Measurements from ENCODE around the gene SLC7A6.

The SLC7A6 gene

DNA sequence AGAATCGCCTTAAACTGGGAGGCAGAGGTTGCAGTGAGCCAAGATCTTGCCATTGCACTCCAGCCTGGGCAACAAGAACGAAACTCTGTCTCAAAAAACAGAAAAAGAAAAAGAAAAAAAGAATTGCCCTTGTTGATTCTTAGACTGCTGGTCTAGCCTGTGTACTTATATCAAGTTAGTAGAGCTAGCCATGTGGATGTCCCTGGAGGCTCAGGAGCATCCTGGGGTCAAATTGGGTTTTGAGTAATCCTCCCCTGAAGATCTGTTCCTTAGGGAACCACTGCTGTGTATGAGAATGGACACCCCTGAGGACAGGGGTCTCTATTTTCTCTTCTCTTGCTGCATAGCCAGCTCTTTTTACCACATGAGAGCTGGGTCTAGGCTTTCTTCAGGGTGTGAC lies 24.9 kb downstream of the SLC7A6 start:
- no peaks in the 10 kb centered on the region for H3K9me2 ChIP-seq (replicated peaks; ENCODE audit: low read depth, low read length)
- TF ChIP-seq, protein P1, sequence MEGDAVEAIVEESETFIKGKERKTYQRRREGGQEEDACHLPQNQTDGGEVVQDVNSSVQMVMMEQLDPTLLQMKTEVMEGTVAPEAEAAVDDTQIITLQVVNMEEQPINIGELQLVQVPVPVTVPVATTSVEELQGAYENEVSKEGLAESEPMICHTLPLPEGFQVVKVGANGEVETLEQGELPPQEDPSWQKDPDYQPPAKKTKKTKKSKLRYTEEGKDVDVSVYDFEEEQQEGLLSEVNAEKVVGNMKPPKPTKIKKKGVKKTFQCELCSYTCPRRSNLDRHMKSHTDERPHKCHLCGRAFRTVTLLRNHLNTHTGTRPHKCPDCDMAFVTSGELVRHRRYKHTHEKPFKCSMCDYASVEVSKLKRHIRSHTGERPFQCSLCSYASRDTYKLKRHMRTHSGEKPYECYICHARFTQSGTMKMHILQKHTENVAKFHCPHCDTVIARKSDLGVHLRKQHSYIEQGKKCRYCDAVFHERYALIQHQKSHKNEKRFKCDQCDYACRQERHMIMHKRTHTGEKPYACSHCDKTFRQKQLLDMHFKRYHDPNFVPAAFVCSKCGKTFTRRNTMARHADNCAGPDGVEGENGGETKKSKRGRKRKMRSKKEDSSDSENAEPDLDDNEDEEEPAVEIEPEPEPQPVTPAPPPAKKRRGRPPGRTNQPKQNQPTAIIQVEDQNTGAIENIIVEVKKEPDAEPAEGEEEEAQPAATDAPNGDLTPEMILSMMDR (conservative IDR thresholded peaks at IDR 0.05; ENCODE audit: low read length) = no peak
- no peak for TF ChIP-seq EZH2phosphoT487 (IDR thresholded peaks at IDR 0.05; ENCODE audit: borderline replicate concordance)
- H4K20me1 ChIP-seq (ENCODE audit: insufficient read depth, low read length, poor library complexity, severe bottlenecking) = peaks cover 7% of the 10 kb centered on the region
- peaks cover 32% of the 10 kb centered on the region; the same call in 1 of the 2 replicates for H3K36me3 ChIP-seq (ENCODE audit: insufficient read depth, low read length)
- no peaks in the 10 kb centered on the region for H3K27me3 ChIP-seq (ENCODE audit: insufficient read depth, low read length, poor library complexity, severe bottlenecking)
- H3K9ac ChIP-seq (ENCODE audit: low read depth, low read length, poor library complexity, severe bottlenecking) = peak overlapping the region; percentile 60
- peak overlapping the region; percentile 76 for H3K4me2 ChIP-seq (ENCODE audit: low read depth, low read length, poor library complexity, severe bottlenecking)
- no peaks in the 10 kb centered on the region for H3K9me3 ChIP-seq (ENCODE audit: insufficient read depth, low read depth, low read length)
- H3K4me3 ChIP-seq (ENCODE audit: low read length, poor library complexity, severe bottlenecking) = peak overlapping the region; percentile 50
- H2AFZ ChIP-seq (ENCODE audit: low read length) = no peak overlapping the region
- peaks cover 17% of the 10 kb centered on the region for H3F3A ChIP-seq (ENCODE audit: low read depth)
- H3K79me2 ChIP-seq (ENCODE audit: insufficient read depth, low read length) = peaks cover 57% of the 10 kb centered on the region
- H3K4me1 ChIP-seq (ENCODE audit: insufficient read depth, low read length, poor library complexity, severe bottlenecking) = peaks cover 68% of the 10 kb centered on the region

DNA sequence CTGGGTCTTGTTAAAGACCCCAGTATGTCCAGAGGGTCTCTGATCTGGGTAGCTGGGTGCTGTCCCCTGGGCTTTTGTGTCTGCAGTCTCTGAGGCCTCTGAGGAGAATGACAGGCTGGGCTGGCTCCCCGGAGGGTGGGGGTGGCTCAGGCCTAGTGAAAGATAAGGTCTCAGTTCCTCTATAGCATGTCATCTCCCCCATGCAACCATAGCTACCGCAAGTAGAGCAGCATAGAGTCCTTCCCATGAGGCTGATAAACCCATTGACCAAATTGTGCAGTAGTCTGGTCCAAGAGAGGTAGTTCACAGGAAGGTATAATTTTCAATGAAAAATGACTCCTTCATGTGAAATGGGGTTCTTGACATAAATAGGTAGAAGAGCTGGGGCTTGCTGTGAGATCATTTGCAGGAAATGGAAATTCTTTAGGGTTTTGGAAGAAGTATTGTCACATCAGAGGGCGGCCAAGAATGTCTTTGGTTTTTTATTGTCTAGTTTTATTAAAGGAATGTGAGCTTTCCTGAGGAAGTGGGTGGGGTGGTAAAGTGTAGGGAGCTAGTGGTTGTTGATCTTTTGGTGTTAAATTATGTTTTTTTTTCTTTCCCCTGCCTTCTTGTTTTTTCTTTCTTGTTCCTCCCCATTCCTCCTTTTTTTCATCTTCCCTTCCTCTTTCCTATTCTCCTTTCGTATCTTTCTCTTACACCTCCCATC lies 25.4 kb downstream of the SLC7A6 start:
- H2AFZ ChIP-seq (ENCODE audit: low read length) = no peak overlapping the region
- H3K4me1 ChIP-seq (ENCODE audit: insufficient read depth, low read length, poor library complexity, severe bottlenecking) = peaks cover 62% of the 10 kb centered on the region
- peaks cover 38% of the 10 kb centered on the region; the same call in 1 of the 2 replicates for H3K36me3 ChIP-seq (ENCODE audit: insufficient read depth, low read length)
- H3K9me3 ChIP-seq (ENCODE audit: insufficient read depth, low read depth, low read length) = no peaks in the 10 kb centered on the region
- peaks cover 51% of the 10 kb centered on the region for H3K79me2 ChIP-seq (ENCODE audit: insufficient read depth, low read length)
- H4K20me1 ChIP-seq (ENCODE audit: insufficient read depth, low read length, poor library complexity, severe bottlenecking) = peaks cover 7% of the 10 kb centered on the region
- no peaks in the 10 kb centered on the region for H3K9me2 ChIP-seq (replicated peaks; ENCODE audit: low read depth, low read length)
- H3K9ac ChIP-seq (ENCODE audit: low read depth, low read length, poor library complexity, severe bottlenecking) = peak overlapping the region; percentile 64
- H3K4me2 ChIP-seq (ENCODE audit: low read depth, low read length, poor library complexity, severe bottlenecking) = peak overlapping the region; percentile 76
- no peaks in the 10 kb centered on the region for H3K27me3 ChIP-seq (ENCODE audit: insufficient read depth, low read length, poor library complexity, severe bottlenecking)
- H3K4me3 ChIP-seq (ENCODE audit: low read length, poor library complexity, severe bottlenecking) = peak overlapping the region; percentile 50
- peaks cover 13% of the 10 kb centered on the region for H3F3A ChIP-seq (ENCODE audit: low read depth)
- no peak for TF ChIP-seq EZH2phosphoT487 (IDR thresholded peaks at IDR 0.05; ENCODE audit: borderline replicate concordance)
- TF ChIP-seq, protein P1 (conservative IDR thresholded peaks at IDR 0.05; ENCODE audit: low read length) = no peak

DNA sequence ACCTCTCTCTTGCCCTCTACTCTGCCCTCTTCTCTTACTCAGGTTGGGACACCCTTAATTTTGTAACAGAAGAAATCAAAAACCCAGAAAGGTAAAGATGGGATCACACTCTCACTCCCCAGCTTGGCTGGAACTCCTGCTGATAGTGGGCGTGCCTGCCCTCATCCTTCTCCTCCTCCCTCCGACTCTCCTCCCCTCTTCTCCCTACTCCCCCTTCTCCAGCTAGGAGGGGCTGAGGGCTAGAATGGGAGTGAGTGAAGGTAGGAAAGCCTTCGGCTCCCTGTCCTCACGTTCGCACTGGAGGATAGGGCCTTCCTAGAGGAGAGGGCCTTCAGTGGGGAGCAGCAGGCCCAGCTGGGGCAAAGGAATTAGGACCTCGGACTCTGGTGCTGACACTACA lies 26.1 kb downstream of the SLC7A6 start:
- peak overlapping the region; percentile 64 for H3K9ac ChIP-seq (ENCODE audit: low read depth, low read length, poor library complexity, severe bottlenecking)
- no peaks in the 10 kb centered on the region for H3K9me2 ChIP-seq (replicated peaks; ENCODE audit: low read depth, low read length)
- H3K36me3 ChIP-seq (ENCODE audit: insufficient read depth, low read length) = peaks cover 44% of the 10 kb centered on the region; the same call in 1 of the 2 replicates
- H3K4me2 ChIP-seq (ENCODE audit: low read depth, low read length, poor library complexity, severe bottlenecking) = peak overlapping the region; percentile 76
- H3K4me3 ChIP-seq (ENCODE audit: low read length, poor library complexity, severe bottlenecking) = peak overlapping the region; percentile 50
- no peak for TF ChIP-seq EZH2phosphoT487 (IDR thresholded peaks at IDR 0.05; ENCODE audit: borderline replicate concordance)
- TF ChIP-seq, protein P1 (conservative IDR thresholded peaks at IDR 0.05; ENCODE audit: low read length) = no peak
- no peak overlapping the region for H2AFZ ChIP-seq (ENCODE audit: low read length)
- H3K9me3 ChIP-seq (ENCODE audit: insufficient read depth, low read depth, low read length) = no peaks in the 10 kb centered on the region
- H3K27me3 ChIP-seq (ENCODE audit: insufficient read depth, low read length, poor library complexity, severe bottlenecking) = no peaks in the 10 kb centered on the region
- peaks cover 13% of the 10 kb centered on the region for H3F3A ChIP-seq (ENCODE audit: low read depth)
- peaks cover 7% of the 10 kb centered on the region for H4K20me1 ChIP-seq (ENCODE audit: insufficient read depth, low read length, poor library complexity, severe bottlenecking)
- H3K79me2 ChIP-seq (ENCODE audit: insufficient read depth, low read length) = peaks cover 45% of the 10 kb centered on the region
- H3K4me1 ChIP-seq (ENCODE audit: insufficient read depth, low read length, poor library complexity, severe bottlenecking) = peaks cover 55% of the 10 kb centered on the region
